HepG2 (cell line): ENCODE data around the gene EEPD1. TPM values are rescaled to one million over a fixed set of nuclear protein-coding genes. Genes with fewer than 3 reads are reported as not detected.

Experiments used
- ATAC-seq: fragments of 200-7000 bp; cut with Tn5 transposase; 3 replicates; pipeline ENCODE4 v1.9.1; 2020; ENCODE audit warnings: mild to moderate bottlenecking, moderate library complexity
- BruUV-seq: library from RNA; stranded (reverse); fragments of 400-500 nt; replicated peaks from 2 replicates; lab custom pipeline; 2021; lab: Mats Ljungman, UMichigan
- CTCF ChIA-PET: fragments of 300-600 bp; formaldehyde crosslinking; extraction: SDS; loops from one replicate; lab custom pipeline; 2021; ENCODE audit warnings: low total read pairs, inconsistent platforms, low intra/inter-chr PET ratio; lab: Yijun Ruan, JAX
- POLR2A ChIA-PET: fragments of 350-600 bp; sonication (Branson Sonifier 250); formaldehyde crosslinking; loops from one replicate; lab custom pipeline; 2020; ENCODE audit warnings: antibody characterized with exemption, inconsistent platforms; lab: Yijun Ruan, JAX
- DNase-seq: peaks from one replicate; pipeline ENCODE4 v3.0.0-alpha.2; 2015; ENCODE audit warnings: low spot score
- FAIRE-seq: peaks from 3 replicates; lab custom pipeline; 2011; peaks lifted over from hg19 to GRCh38; lab: Jason Lieb, UNC
- H2AFZ ChIP-seq: one replicate; pipeline ENCODE4 v1.6.1; 2011; ENCODE audit warnings: low read length, inconsistent platforms
- H3K27ac ChIP-seq: fragments of 300-600 bp; 3 replicates; pipeline ENCODE4 v1.8.0; 2011; ENCODE audit warnings: mixed run types, mild to moderate bottlenecking, mixed read lengths, low read length, inconsistent platforms; ENCODE audit not compliant: insufficient read depth; ENCODE audit errors: extremely low read length
- H3K27me3 ChIP-seq, 2 experiments: fragments of 200-600 bp in 1 of 2; 2 replicates in 1 of 2; 3 replicates in 1 of 2; pipeline versions ENCODE4 v1.6.0 to v1.8.0; 2011; ENCODE audit warnings: low read length in 2 of 2, mild to moderate bottlenecking in 2 of 2, moderate library complexity in 2 of 2, inconsistent platforms in 1 of 2; ENCODE audit not compliant: insufficient read depth in 2 of 2, control insufficient read depth in 1 of 2
- H3K36me3 ChIP-seq, 2 experiments: fragments of 200-600 bp in 1 of 2; replicated peaks in 1 of 2; 2 replicates in 1 of 2; 3 replicates in 1 of 2; pipeline versions ENCODE4 v1.5.1 to v1.8.0; 2011; ENCODE audit warnings: low read length in 2 of 2, inconsistent platforms in 1 of 2; ENCODE audit not compliant: insufficient read depth in 2 of 2, control insufficient read depth in 1 of 2
- H3K4me1 ChIP-seq: 2 replicates; pipeline ENCODE4 v1.5.1; 2012; ENCODE audit warnings: low read length, inconsistent platforms; ENCODE audit not compliant: insufficient read depth
- H3K4me2 ChIP-seq: 2 replicates; pipeline ENCODE4 v1.6.0; 2011; ENCODE audit warnings: low read depth, low read length, inconsistent platforms
- H3K4me3 ChIP-seq, 3 experiments: fragments of 200-600 bp in 1 of 3; sonication (generic), shearing (Covaris generic) in 1 of 3; replicated peaks in 1 of 3; 2 replicates each; pipeline ENCODE4 v1.5.1; 2011 to 2016; ENCODE audit warnings: low read length in 3 of 3, inconsistent platforms in 2 of 3, low read depth in 2 of 3, mild to moderate bottlenecking in 2 of 3, control low read depth in 1 of 3, mixed read lengths in 1 of 3; ENCODE audit not compliant: insufficient read depth in 1 of 3
- H3K79me2 ChIP-seq: one replicate; pipeline ENCODE4 v1.6.1; 2011; ENCODE audit warnings: low read length, inconsistent platforms; ENCODE audit not compliant: insufficient read depth
- H3K9ac ChIP-seq: 2 replicates; pipeline ENCODE4 v1.6.0; 2011; ENCODE audit warnings: mild to moderate bottlenecking, low read depth, low read length, inconsistent platforms; ENCODE audit not compliant: insufficient read depth
- H3K9me3 ChIP-seq: 2 replicates; pipeline ENCODE4 v1.5.1; 2012; ENCODE audit warnings: mild to moderate bottlenecking, low read length
- H4K20me1 ChIP-seq: 2 replicates; pipeline ENCODE4 v1.6.0; 2011; ENCODE audit warnings: inconsistent platforms, mild to moderate bottlenecking, low read length, moderate library complexity; ENCODE audit not compliant: insufficient read depth
- ATF7-NPFF ChIP-seq: sonication (generic); formaldehyde crosslinking; IDR thresholded peaks from 2 replicates; pipeline ENCODE4 v1.8.1; 2023; ENCODE audit warnings: mild to moderate bottlenecking, low read depth, missing genetic modification reagents, moderate library complexity
- ETV6 ChIP-seq: sonication (generic); formaldehyde crosslinking; conservative IDR thresholded peaks from 2 replicates; pipeline ENCODE4 v1.4.0; 2020; ENCODE audit warnings: missing genetic modification reagents
- HNF1A ChIP-seq, 2 experiments: sonication (generic) in 1 of 2; formaldehyde crosslinking in 1 of 2; IDR thresholded peaks; 2 replicates each; pipeline versions ENCODE4 v1.4.0 to v1.6.1; 2016 to 2020; ENCODE audit warnings: borderline replicate concordance in 1 of 2, low read depth in 1 of 2, mild to moderate bottlenecking in 1 of 2, missing genetic modification reagents in 1 of 2
- HNRNPK ChIP-seq: fragments of 200-400 bp; formaldehyde crosslinking; IDR thresholded peaks from 2 replicates; pipeline ENCODE4 v1.6.1; 2018; ENCODE audit warnings: low read length, low read depth, moderate library complexity, mild to moderate bottlenecking; ENCODE audit not compliant: poor library complexity, severe bottlenecking
- KDM1A ChIP-seq: IDR thresholded peaks from 2 replicates; pipeline ENCODE4 v1.6.1; 2016; ENCODE audit warnings: missing compliant biosample characterization
- MIER2 ChIP-seq: IDR thresholded peaks from 2 replicates; pipeline ENCODE4 v1.6.1; 2016; ENCODE audit warnings: missing biosample characterization, missing genetic modification reagents
- NFRKB ChIP-seq: fragments of 450-650 bp; IDR thresholded peaks from 2 replicates; pipeline ENCODE4 v1.6.1; 2017
- TBX2 ChIP-seq: sonication (generic); formaldehyde crosslinking; IDR thresholded peaks from 2 replicates; pipeline ENCODE4 v1.5.0; 2020; ENCODE audit warnings: missing genetic modification reagents, mild to moderate bottlenecking, borderline replicate concordance
- THYN1 ChIP-seq: sonication (generic); formaldehyde crosslinking; IDR thresholded peaks from 2 replicates; pipeline ENCODE4 v1.8.1; 2023; ENCODE audit warnings: low read depth, mild to moderate bottlenecking, moderate library complexity, missing genetic modification reagents, borderline replicate concordance
- WGBS: methylation state at CpG from one replicate; pipeline ENCODE4 v1.1.6; 2017; ENCODE audit warnings: low lambda C conversion rate; 5-methylcytosine and 5-hydroxymethylcytosine counted together
- in situ Hi-C: cut with HindIII; loops from 2 replicates; pipeline ENCODE4 v1.10.0; 2017; ENCODE audit warnings: low pct_unique_long_range_greater_than_20kb; ENCODE audit not compliant: extremely low pct_ligation_motif_present
- intact Hi-C: fragments of 100-400 bp; cut with micrococcal nuclease; formaldehyde crosslinking; loops from one replicate; pipeline ENCODE4 v1.10.0; 2022; ENCODE audit not compliant: unreplicated experiment
- polyA plus RNA-seq, 8 experiments: library from polyadenylated mRNA; depleted of rRNA in 3 of 8; stranded (reverse) in 7 of 8; unstranded in 1 of 8; fragments of >200 nt; fragmentation: Illumina TruSeq in 4 of 8; extraction: Trizol in 4 of 8; gene quantifications; 2 replicates each; pipeline versions ENCODE4 v1.2.1 to v1.2.3, GENCODE V29; 2011 to 2016; ENCODE audit warnings: low read depth in 4 of 8, missing spikeins in 1 of 8, mixed read lengths in 1 of 8; ENCODE audit not compliant: insufficient read depth in 1 of 8
- total RNA-seq, 5 experiments: library from RNA; depleted of rRNA; stranded (reverse); fragments of >200 nt; fragmentation: Illumina TruSeq; extraction: Trizol; gene quantifications; 2 replicates each; pipeline ENCODE4 v1.2.3, GENCODE V29; 2016; ENCODE audit warnings: low read depth in 1 of 5
- TF ChIP-seq, protein P1 (sequence below): IDR thresholded peaks from 2 replicates; pipeline ENCODE4 v1.6.1; 2016; ENCODE audit warnings: mild to moderate bottlenecking

Gene EEPD1
- total and polyA plus RNA-seq, 2 of the 13 experiments (the other 11 are each of a cell fraction or from before 2014, with no cell fraction given): 10.1 to 16.4 TPM

DNA sequence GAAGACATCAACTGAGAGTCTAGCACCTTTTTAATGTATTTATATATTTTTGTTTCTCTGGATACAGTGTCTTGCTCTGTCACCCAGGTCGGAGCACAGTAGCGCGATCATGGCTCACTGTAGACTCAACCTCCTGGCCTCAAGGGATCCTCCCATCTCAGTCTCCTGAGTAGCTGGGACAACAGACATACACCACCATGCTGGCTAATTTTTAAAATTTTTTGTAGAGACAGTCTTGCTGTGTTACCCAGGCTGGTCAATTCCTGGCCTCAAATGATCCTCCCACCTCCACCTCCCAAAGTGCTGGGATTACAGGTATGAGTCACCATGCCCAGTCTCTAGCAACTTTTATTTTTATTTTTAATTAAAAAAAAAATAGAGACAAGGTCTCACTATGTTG, 185.2 kb downstream of the EEPD1 start (continued):
- TF ChIP-seq THYN1 (CRISPR knock-in tag): no peak
- no peak for TF ChIP-seq HNF1A (IDR thresholded peaks at IDR 0.05; ENCODE audit: low read depth)
- no peak for TF ChIP-seq HNF1A (CRISPR knock-in tag; IDR thresholded peaks at IDR 0.05; ENCODE audit: borderline replicate concordance)
- TF ChIP-seq TBX2 (CRISPR knock-in tag): no peak
- no peak for TF ChIP-seq ATF7-NPFF
- TF ChIP-seq ETV6: no peak
- TF ChIP-seq KDM1A (CRISPR knock-in tag): no peak
- TF ChIP-seq NFRKB: no peak
- TF ChIP-seq, protein P1, sequence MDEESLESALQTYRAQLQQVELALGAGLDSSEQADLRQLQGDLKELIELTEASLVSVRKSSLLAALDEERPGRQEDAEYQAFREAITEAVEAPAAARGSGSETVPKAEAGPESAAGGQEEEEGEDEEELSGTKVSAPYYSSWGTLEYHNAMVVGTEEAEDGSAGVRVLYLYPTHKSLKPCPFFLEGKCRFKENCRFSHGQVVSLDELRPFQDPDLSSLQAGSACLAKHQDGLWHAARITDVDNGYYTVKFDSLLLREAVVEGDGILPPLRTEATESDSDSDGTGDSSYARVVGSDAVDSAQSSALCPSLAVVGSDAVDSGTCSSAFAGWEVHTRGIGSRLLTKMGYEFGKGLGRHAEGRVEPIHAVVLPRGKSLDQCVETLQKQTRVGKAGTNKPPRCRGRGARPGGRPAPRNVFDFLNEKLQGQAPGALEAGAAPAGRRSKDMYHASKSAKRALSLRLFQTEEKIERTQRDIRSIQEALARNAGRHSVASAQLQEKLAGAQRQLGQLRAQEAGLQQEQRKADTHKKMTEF: no peak

DNA sequence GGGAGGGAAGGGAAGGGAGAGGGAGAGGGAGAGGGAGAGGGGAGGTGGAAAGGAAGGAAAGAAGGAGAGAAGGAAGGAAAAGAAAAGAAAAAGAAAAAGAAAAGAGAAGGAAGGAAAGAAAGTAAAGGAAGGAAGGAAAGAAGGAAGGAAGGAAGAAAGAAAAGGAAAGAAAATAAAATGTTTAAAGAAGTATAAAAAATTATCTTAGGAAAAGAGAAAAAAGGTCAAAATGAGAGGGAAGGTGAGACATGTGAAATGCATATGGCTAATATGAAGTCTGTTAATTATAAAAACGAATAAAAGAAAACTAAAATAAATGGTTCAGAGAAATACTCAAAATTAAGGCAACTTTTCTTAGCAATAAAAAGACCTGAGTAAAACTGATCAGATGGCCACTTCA, 190.5 kb downstream of the EEPD1 start:
- H3K4me2 ChIP-seq: no peak overlapping the region
- H3K36me3 ChIP-seq: no peaks in the 10 kb centered on the region
- intact Hi-C loops: no loop called here
- H3K9ac ChIP-seq: no peak overlapping the region
- no TSS peak for BruUV-seq
- FAIRE-seq: no peak
- H2AFZ ChIP-seq: no peak overlapping the region
- no peaks in the 10 kb centered on the region for H3K9me3 ChIP-seq
- DNase-seq: no peak
- H4K20me1 ChIP-seq: no peaks in the 10 kb centered on the region
- ChIA-PET POLR2A (no interaction called here), CTCF (no interaction called here)
- TF ChIP-seq HNRNPK: peak; percentile 54
- no peak for TF ChIP-seq MIER2 (CRISPR knock-in tag)
- H3K4me3 ChIP-seq: no peak overlapping the region
- no peak overlapping the region for H3K27ac ChIP-seq
- no peak for ATAC-seq
- 47% methylated on average over 1 of the region's 1 CpG for WGBS
- in situ Hi-C loops: no loop called here
- no peaks in the 10 kb centered on the region for H3K27me3 ChIP-seq
- no peaks in the 10 kb centered on the region for H3K79me2 ChIP-seq
- peaks cover 7% of the 10 kb centered on the region; the same call in 1 of the 2 replicates for H3K4me1 ChIP-seq
